Upper lobe of right lung (tissue), 1 donor: Measurements from ENCODE around the gene FHIT. TPM values are rescaled to one million over a fixed set of nuclear protein-coding genes. Genes with fewer than 3 reads are reported as not detected.
"Not testable (repeated sequence)": the region's sequence is repeated elsewhere in the genome, so short reads cannot be mapped to it uniquely, and the experiment has no call there.

ENCODE experiments used
- ATAC-seq: fragments of 200-7000 bp; cut with Tn5 transposase; one replicate; pipeline ENCODE4 v1.9.1; 2020; ENCODE audit warnings: mild to moderate bottlenecking, moderate library complexity
- DNase-seq: peaks from one replicate; pipeline ENCODE4 v3.0.0-alpha.2; 2020
- H3K27ac ChIP-seq: fragments of 200-600 bp; one replicate; pipeline ENCODE4 v1.8.0; 2022
- H3K27me3 ChIP-seq: fragments of 200-600 bp; one replicate; pipeline ENCODE4 v1.8.0; 2022; ENCODE audit warnings: mild to moderate bottlenecking
- H3K36me3 ChIP-seq: fragments of 200-600 bp; one replicate; pipeline ENCODE4 v1.8.0; 2022
- H3K4me1 ChIP-seq: fragments of 200-600 bp; one replicate; pipeline ENCODE4 v1.8.0; 2022
- H3K4me3 ChIP-seq: fragments of 200-600 bp; one replicate; pipeline ENCODE4 v1.8.0; 2022; ENCODE audit warnings: mild to moderate bottlenecking
- H3K9me3 ChIP-seq: fragments of 200-600 bp; one replicate; pipeline ENCODE4 v1.8.0; 2022
- CTCF ChIP-seq: fragments of 200-600 bp; IDR thresholded peaks from one replicate; pipeline ENCODE4 v1.8.0; 2022; ENCODE audit warnings: antibody characterized with exemption
- intact Hi-C: fragments of 100-400 bp; cut with DNase I; formaldehyde crosslinking; loops from one replicate; pipeline ENCODE4 v1.11.0; 2022
- total RNA-seq: library from RNA; stranded (reverse); fragmentation: NEBNext Ultra II Directional; extraction: Animal tissue kit (Norgen Biotek cat#: 25700); gene quantifications from one replicate; pipeline ENCODE4 v1.2.1, GENCODE V29; 2021
- donor health status: DM: no; HTN: yes; CAD: no; lungs with severe emphysema.

FHIT gene
- total RNA-seq, 1 donor from 2014 or later, result 9.6 TPM

- Histone ChIP-seq H3K36me3 (no peaks in the 10 kb centered on the region), H3K4me3 (no peak overlapping the region), H3K27ac (no peak overlapping the region), H3K4me1 (no peaks in the 10 kb centered on the region), H3K27me3 (no peaks in the 10 kb centered on the region), H3K9me3 (no peaks in the 10 kb centered on the region)
- ATAC-seq (no peak), DNase-seq (no peak)
- intact Hi-C loops, result no loop called here
- no peak for TF ChIP-seq CTCF
Measured at GRCh38 chr3:59938828-59939227, 1312.4 kb downstream of the FHIT start.

GRCh38 chr3:59937201-59937600 lies 1314.1 kb downstream of the FHIT start:
- Histone ChIP-seq H3K4me1 (no peaks in the 10 kb centered on the region), H3K9me3 (no peaks in the 10 kb centered on the region), H3K4me3 (no peak overlapping the region), H3K27me3 (no peaks in the 10 kb centered on the region), H3K27ac (no peak overlapping the region), H3K36me3 (no peaks in the 10 kb centered on the region)
- TF ChIP-seq CTCF, result no peak
- no peak for ATAC-seq
- intact Hi-C loops, result no loop called here
- DNase-seq, result no peak

- no peak overlapping the region for H3K4me3 ChIP-seq
Measured at GRCh38 chr3:59936472-59936871, 1314.8 kb downstream of the FHIT start.

GRCh38 chr3:59935025-59935424 lies 1316.2 kb downstream of the FHIT start:
- H3K27me3 ChIP-seq, result no peaks in the 10 kb centered on the region
- TF ChIP-seq CTCF, result no peak
- intact Hi-C loops, result no loop called here
- ATAC-seq, result no peak
- H3K27ac ChIP-seq, result no peak overlapping the region
- H3K4me1 ChIP-seq, result no peaks in the 10 kb centered on the region
- no peaks in the 10 kb centered on the region for H3K36me3 ChIP-seq
- no peak overlapping the region for H3K4me3 ChIP-seq
- H3K9me3 ChIP-seq, result no peaks in the 10 kb centered on the region
- no peak for DNase-seq

More at GRCh38 chr3:59936472-59936871, 1314.8 kb downstream of the FHIT start:
- DNase-seq (no peak), ATAC-seq (no peak)
- no peak for TF ChIP-seq CTCF
- no peaks in the 10 kb centered on the region for H3K9me3 ChIP-seq
- no peaks in the 10 kb centered on the region for H3K36me3 ChIP-seq
- intact Hi-C loops, result no loop called here
- no peak overlapping the region for H3K27ac ChIP-seq
- no peaks in the 10 kb centered on the region for H3K27me3 ChIP-seq
- H3K4me1 ChIP-seq, result no peaks in the 10 kb centered on the region

GRCh38 chr3:59934560-59934959 lies 1316.7 kb downstream of the FHIT start:
- H3K4me1 ChIP-seq, H3K36me3 ChIP-seq, H3K9me3 ChIP-seq, DNase-seq, H3K27me3 ChIP-seq, intact Hi-C loops, H3K27ac ChIP-seq, ATAC-seq, H3K4me3 ChIP-seq: not testable (repeated sequence)

- DNase-seq (no peak), ATAC-seq (no peak)
- no peaks in the 10 kb centered on the region for H3K36me3 ChIP-seq
Measured at GRCh38 chr3:59930170-59930569, 1321.1 kb downstream of the FHIT start.

More at GRCh38 chr3:59930170-59930569, 1321.1 kb downstream of the FHIT start:
- Histone ChIP-seq H3K9me3 (no peaks in the 10 kb centered on the region), H3K27me3 (no peaks in the 10 kb centered on the region), H3K4me3 (no peak overlapping the region), H3K27ac (no peak overlapping the region), H3K4me1 (no peaks in the 10 kb centered on the region)
- intact Hi-C loops, result no loop called here
- no peak for TF ChIP-seq CTCF
